ENCODE measurements around the gene EQTN.

EQTN gene

DNA sequence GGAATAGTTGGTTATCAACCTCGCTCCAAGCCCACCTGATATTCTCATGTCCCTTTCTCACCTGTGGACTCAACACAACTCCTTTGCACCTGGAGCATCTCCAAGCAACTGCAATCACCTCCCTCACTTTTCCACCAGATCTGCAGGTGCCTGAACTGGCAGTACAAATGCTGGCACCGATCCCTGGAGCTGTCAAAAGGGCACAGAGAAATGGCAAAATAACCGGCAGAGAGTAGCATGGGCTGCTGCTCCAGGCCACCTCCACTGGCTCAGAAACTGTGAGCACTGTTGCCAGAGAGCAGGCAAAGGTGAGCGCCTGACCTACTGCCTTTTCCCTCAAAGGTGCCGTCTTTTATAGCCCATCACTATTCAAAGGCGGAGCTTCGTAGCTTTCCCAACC lies 14.7 kb downstream of the EQTN start:
- no peak for ATAC-seq
- TF ChIP-seq, protein P1, sequence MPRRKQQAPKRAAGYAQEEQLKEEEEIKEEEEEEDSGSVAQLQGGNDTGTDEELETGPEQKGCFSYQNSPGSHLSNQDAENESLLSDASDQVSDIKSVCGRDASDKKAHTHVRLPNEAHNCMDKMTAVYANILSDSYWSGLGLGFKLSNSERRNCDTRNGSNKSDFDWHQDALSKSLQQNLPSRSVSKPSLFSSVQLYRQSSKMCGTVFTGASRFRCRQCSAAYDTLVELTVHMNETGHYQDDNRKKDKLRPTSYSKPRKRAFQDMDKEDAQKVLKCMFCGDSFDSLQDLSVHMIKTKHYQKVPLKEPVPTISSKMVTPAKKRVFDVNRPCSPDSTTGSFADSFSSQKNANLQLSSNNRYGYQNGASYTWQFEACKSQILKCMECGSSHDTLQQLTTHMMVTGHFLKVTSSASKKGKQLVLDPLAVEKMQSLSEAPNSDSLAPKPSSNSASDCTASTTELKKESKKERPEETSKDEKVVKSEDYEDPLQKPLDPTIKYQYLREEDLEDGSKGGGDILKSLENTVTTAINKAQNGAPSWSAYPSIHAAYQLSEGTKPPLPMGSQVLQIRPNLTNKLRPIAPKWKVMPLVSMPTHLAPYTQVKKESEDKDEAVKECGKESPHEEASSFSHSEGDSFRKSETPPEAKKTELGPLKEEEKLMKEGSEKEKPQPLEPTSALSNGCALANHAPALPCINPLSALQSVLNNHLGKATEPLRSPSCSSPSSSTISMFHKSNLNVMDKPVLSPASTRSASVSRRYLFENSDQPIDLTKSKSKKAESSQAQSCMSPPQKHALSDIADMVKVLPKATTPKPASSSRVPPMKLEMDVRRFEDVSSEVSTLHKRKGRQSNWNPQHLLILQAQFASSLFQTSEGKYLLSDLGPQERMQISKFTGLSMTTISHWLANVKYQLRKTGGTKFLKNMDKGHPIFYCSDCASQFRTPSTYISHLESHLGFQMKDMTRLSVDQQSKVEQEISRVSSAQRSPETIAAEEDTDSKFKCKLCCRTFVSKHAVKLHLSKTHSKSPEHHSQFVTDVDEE (CRISPR knock-in tag; IDR thresholded peaks at IDR 0.05), result no peak
- TF ChIP-seq ZNF8 (CRISPR knock-in tag; IDR thresholded peaks at IDR 0.05) (no peak), OSR1 (CRISPR knock-in tag; IDR thresholded peaks at IDR 0.05) (no peak), ISL1 (CRISPR knock-in tag; IDR thresholded peaks at IDR 0.05) (no peak), ARNTL (CRISPR knock-in tag; IDR thresholded peaks at IDR 0.05; ENCODE audit: borderline replicate concordance, low read depth) (no peak)

- TF ChIP-seq SNAI2 (CRISPR knock-in tag; IDR thresholded peaks at IDR 0.05), result no peak
- TF ChIP-seq, protein P2, sequence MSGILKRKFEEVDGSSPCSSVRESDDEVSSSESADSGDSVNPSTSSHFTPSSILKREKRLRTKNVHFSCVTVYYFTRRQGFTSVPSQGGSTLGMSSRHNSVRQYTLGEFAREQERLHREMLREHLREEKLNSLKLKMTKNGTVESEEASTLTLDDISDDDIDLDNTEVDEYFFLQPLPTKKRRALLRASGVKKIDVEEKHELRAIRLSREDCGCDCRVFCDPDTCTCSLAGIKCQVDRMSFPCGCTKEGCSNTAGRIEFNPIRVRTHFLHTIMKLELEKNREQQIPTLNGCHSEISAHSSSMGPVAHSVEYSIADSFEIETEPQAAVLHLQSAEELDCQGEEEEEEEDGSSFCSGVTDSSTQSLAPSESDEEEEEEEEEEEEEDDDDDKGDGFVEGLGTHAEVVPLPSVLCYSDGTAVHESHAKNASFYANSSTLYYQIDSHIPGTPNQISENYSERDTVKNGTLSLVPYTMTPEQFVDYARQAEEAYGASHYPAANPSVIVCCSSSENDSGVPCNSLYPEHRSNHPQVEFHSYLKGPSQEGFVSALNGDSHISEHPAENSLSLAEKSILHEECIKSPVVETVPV (CRISPR knock-in tag; IDR thresholded peaks at IDR 0.05), result no peak
- no peak for TF ChIP-seq ESRRG (CRISPR knock-in tag; IDR thresholded peaks at IDR 0.05)
- TF ChIP-seq TCF4 (CRISPR knock-in tag; IDR thresholded peaks at IDR 0.05; ENCODE audit: borderline replicate concordance), result no peak
- no peak for ATAC-seq
Measured at GRCh38 chr9:27280860-27281259, 16.1 kb downstream of the EQTN start.

GRCh38 chr9:27280249-27280648 lies 16.7 kb downstream of the EQTN start:
- TF ChIP-seq ZC3H10 (CRISPR knock-in tag; IDR thresholded peaks at IDR 0.05) (no peak), TCF4 (CRISPR knock-in tag; IDR thresholded peaks at IDR 0.05; ENCODE audit: borderline replicate concordance) (no peak), ZNF70 (CRISPR knock-in tag; IDR thresholded peaks at IDR 0.05) (no peak), ZNF8 (CRISPR knock-in tag; IDR thresholded peaks at IDR 0.05) (no peak), ISL1 (CRISPR knock-in tag; IDR thresholded peaks at IDR 0.05) (no peak), SNAI2 (CRISPR knock-in tag; IDR thresholded peaks at IDR 0.05) (no peak), RARB (CRISPR knock-in tag; IDR thresholded peaks at IDR 0.05) (no peak), ARNTL (CRISPR knock-in tag; IDR thresholded peaks at IDR 0.05; ENCODE audit: borderline replicate concordance, low read depth) (no peak), CSDC2 (CRISPR knock-in tag; IDR thresholded peaks at IDR 0.05) (no peak), PPARA (CRISPR knock-in tag; IDR thresholded peaks at IDR 0.05; ENCODE audit: borderline replicate concordance) (no peak), ZFP30 (CRISPR knock-in tag; IDR thresholded peaks at IDR 0.05) (no peak)
- TF ChIP-seq, protein P2 (CRISPR knock-in tag; IDR thresholded peaks at IDR 0.05), result no peak
- TF ChIP-seq, protein P3, sequence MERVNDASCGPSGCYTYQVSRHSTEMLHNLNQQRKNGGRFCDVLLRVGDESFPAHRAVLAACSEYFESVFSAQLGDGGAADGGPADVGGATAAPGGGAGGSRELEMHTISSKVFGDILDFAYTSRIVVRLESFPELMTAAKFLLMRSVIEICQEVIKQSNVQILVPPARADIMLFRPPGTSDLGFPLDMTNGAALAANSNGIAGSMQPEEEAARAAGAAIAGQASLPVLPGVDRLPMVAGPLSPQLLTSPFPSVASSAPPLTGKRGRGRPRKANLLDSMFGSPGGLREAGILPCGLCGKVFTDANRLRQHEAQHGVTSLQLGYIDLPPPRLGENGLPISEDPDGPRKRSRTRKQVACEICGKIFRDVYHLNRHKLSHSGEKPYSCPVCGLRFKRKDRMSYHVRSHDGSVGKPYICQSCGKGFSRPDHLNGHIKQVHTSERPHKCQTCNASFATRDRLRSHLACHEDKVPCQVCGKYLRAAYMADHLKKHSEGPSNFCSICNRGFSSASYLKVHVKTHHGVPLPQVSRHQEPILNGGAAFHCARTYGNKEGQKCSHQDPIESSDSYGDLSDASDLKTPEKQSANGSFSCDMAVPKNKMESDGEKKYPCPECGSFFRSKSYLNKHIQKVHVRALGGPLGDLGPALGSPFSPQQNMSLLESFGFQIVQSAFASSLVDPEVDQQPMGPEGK (CRISPR knock-in tag; IDR thresholded peaks at IDR 0.05; ENCODE audit: borderline replicate concordance), result no peak
- TF ChIP-seq, protein P1 (CRISPR knock-in tag; IDR thresholded peaks at IDR 0.05), result no peak
- no peak for ATAC-seq

DNA sequence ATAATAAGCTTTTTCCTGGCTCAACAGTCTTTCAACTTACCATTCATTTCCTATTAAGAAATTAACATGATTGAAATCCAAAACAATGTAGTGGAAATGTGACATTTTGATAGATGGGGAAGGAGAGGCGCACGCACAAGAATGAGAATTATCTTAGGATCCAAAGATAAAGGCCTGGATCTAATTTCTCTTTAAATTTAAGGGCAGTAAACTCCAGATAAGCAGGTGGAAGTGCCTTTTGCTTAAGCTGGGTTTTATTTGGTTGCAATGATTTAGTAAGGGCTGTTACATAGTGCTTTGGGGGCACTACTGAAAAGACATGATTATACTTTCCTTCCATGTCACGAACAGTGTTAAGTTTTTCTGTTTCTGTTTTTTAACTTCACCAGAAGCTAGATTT lies 17.3 kb downstream of the EQTN start:
- TF ChIP-seq ZNF70 (CRISPR knock-in tag; IDR thresholded peaks at IDR 0.05) (no peak), POU6F1 (CRISPR knock-in tag; IDR thresholded peaks at IDR 0.05; ENCODE audit: borderline replicate concordance, low read depth) (no peak), CSDC2 (CRISPR knock-in tag; IDR thresholded peaks at IDR 0.05) (no peak), TCF4 (CRISPR knock-in tag; IDR thresholded peaks at IDR 0.05; ENCODE audit: borderline replicate concordance) (no peak), ZFP3 (CRISPR knock-in tag; IDR thresholded peaks at IDR 0.05) (no peak)
- ATAC-seq, result no peak

All from SK-N-SH treated with all-trans-retinoic acid at 6 μM for 48 hours (cell line).